ENCODE data around the gene DDX25.

DNA sequence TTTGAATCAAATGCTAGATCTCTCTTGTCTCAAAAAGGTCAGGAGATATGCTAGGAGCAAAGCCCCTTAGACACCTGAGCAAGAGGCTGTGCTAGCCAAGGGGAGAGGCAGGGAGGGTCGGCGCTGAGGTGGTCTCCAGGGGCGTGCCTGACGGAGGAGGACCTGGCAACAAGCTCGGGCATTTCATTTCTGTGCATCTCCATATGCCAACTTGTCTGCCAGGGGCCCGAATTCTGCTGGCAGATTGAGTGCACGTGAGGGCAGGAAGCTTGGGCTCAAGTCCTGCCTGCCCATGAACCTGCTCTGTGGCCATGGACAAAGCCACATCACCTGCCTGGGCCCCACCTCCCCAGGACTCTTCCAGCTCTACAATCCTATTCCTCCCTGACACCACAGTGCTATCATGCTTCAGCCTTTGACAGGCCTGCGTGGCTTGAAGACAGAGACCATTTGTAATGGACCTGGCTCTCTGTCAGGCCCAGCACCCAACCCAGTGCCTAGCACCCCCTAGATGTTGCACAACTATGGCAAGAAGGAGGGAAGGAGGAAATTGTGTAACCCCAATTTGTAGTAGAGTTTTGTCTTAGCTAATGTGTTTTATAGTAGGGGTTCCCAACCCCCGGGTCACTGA, 25.3 kb downstream of the DDX25 start:
- TF ChIP-seq EZH2 (IDR thresholded peaks at IDR 0.05; ENCODE audit: borderline replicate concordance) (no peak), EZH2phosphoT487 (IDR thresholded peaks at IDR 0.05; ENCODE audit: low read depth, severe bottlenecking, unreplicated experiment) (no peak)
- TF ChIP-seq, protein P1, sequence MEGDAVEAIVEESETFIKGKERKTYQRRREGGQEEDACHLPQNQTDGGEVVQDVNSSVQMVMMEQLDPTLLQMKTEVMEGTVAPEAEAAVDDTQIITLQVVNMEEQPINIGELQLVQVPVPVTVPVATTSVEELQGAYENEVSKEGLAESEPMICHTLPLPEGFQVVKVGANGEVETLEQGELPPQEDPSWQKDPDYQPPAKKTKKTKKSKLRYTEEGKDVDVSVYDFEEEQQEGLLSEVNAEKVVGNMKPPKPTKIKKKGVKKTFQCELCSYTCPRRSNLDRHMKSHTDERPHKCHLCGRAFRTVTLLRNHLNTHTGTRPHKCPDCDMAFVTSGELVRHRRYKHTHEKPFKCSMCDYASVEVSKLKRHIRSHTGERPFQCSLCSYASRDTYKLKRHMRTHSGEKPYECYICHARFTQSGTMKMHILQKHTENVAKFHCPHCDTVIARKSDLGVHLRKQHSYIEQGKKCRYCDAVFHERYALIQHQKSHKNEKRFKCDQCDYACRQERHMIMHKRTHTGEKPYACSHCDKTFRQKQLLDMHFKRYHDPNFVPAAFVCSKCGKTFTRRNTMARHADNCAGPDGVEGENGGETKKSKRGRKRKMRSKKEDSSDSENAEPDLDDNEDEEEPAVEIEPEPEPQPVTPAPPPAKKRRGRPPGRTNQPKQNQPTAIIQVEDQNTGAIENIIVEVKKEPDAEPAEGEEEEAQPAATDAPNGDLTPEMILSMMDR (IDR thresholded peaks at IDR 0.05; ENCODE audit: poor library complexity), result no peak

Measured in hepatocyte (in vitro differentiated cells).